ENCODE results near the gene NLGN4X. TPM values are rescaled to one million over a fixed set of nuclear protein-coding genes. Genes with fewer than 3 reads are reported as not detected.

Gene NLGN4X
- total RNA-seq, 1 donor from 2014 or later: 45.0 TPM

DNA sequence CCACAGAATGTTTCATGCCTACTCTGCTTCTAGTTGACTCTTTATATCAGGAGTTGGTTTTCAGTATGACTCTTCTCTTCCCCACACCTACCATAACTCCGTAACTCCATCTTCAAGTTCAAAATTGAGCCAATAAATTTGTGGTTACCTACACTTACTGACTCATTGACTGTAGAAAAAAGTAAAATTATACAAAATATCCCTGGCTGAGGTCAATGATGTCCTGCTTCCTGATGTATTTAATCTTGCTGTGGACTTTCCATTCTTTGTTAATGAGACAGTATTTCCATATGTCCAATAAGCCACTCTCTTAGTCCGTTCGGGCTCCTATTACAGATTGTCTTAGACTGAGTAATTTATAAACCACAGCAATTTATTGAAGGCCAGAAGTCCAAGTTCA, 9.9 kb upstream of the NLGN4X start:
- Mint-ChIP-seq H3K4me1 (ENCODE audit: low read depth) (no peaks in the 10 kb centered on the region), H3K4me3 (ENCODE audit: low read depth) (no peak overlapping the region), H3K27ac (no peak overlapping the region), H3K9me3 (ENCODE audit: low read depth) (no peaks in the 10 kb centered on the region), H3K36me3 (ENCODE audit: insufficient read depth) (no peaks in the 10 kb centered on the region), H3K27me3 (no peaks in the 10 kb centered on the region)
- TF ChIP-seq, protein P1, sequence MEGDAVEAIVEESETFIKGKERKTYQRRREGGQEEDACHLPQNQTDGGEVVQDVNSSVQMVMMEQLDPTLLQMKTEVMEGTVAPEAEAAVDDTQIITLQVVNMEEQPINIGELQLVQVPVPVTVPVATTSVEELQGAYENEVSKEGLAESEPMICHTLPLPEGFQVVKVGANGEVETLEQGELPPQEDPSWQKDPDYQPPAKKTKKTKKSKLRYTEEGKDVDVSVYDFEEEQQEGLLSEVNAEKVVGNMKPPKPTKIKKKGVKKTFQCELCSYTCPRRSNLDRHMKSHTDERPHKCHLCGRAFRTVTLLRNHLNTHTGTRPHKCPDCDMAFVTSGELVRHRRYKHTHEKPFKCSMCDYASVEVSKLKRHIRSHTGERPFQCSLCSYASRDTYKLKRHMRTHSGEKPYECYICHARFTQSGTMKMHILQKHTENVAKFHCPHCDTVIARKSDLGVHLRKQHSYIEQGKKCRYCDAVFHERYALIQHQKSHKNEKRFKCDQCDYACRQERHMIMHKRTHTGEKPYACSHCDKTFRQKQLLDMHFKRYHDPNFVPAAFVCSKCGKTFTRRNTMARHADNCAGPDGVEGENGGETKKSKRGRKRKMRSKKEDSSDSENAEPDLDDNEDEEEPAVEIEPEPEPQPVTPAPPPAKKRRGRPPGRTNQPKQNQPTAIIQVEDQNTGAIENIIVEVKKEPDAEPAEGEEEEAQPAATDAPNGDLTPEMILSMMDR (IDR thresholded peaks at IDR 0.05; ENCODE audit: unreplicated experiment): no peak
- DNase-seq (ENCODE audit: low spot score, unreplicated experiment): no peak

- peaks cover 35% of the 10 kb centered on the region for H3K27me3 Mint-ChIP-seq
- peak overlapping the region; percentile 82 for H3K4me3 Mint-ChIP-seq (ENCODE audit: low read depth)
- no peak overlapping the region for H3K27ac Mint-ChIP-seq
- H3K36me3 Mint-ChIP-seq (ENCODE audit: insufficient read depth): no peaks in the 10 kb centered on the region
- TF ChIP-seq, protein P1 (IDR thresholded peaks at IDR 0.05; ENCODE audit: unreplicated experiment): no peak
- no peaks in the 10 kb centered on the region for H3K9me3 Mint-ChIP-seq (ENCODE audit: low read depth)
- no peak for DNase-seq (ENCODE audit: low spot score, unreplicated experiment)
- peaks cover 23% of the 10 kb centered on the region for H3K4me1 Mint-ChIP-seq (ENCODE audit: low read depth)
Observed at GRCh38 chrX:6227935-6228334, 732 bp downstream of the NLGN4X start.

DNA sequence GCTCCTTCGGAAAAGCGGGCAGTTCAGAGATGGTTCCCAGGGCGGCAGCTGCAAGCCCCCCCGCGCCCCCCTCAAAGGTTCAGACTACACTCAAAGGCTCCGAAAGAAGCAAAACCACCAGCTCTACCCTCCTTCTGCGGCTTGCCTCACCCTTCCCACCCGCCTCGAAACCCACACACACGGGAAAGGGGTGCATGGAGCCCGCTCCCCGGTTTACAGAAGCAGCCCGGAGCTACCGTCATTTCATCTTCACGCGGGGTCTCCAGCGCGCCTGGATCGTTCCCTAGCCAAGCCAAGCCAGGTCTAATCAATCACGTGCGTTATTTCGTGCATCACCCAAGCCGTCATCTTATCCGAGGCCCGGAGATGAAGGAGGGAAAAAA, 1.2 kb downstream of the NLGN4X start:
- TF ChIP-seq, protein P1 (IDR thresholded peaks at IDR 0.05; ENCODE audit: unreplicated experiment): no peak
- Mint-ChIP-seq H3K36me3 (ENCODE audit: insufficient read depth) (no peaks in the 10 kb centered on the region), H3K4me1 (ENCODE audit: low read depth) (peaks cover 23% of the 10 kb centered on the region), H3K9me3 (ENCODE audit: low read depth) (no peaks in the 10 kb centered on the region), H3K27me3 (peaks cover 35% of the 10 kb centered on the region), H3K27ac (peak overlapping the region; percentile 89), H3K4me3 (ENCODE audit: low read depth) (peak overlapping the region; percentile 82)
- no peak for DNase-seq (ENCODE audit: low spot score, unreplicated experiment)

DNA sequence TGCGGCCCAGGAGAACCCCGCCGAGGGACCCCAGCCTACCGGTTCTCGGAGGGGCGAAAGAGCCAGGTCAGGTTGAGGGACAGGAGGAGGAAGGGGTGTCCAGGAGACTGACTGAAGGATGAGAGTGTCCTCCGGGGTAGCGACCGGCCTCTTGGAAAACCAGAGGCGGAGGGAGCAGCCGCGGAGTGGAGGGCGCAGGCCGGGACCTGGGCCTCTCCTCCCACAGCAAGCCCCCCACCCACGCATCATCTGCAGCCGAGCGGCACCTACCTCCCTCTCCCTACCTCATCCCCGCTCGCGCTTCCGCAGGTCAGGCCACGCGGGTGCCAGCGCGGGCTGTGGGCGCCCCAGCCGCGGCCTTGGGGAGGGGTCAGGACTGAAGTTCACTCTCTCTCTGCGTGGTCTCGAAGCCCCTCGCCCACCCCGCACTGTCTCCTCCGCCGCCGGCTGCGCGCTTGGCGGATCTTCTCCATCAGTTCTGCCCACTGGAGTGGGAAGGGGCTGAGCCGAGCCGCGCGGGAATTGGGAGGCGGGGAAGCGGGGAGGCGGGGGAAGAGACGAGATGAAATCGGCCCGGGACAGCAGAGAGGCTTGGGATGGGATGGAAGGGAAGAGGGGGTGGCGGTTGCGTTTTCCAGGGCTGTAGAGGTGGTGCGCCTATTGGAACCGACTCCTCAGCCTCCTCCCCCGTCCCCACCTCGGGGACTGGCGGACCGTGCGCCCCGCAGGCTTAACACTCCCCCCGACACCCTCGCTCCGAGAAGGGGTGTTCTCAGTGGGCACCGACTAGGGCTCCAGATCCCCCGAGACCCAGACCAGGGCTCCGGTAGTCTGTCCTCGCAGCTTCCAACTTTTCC, 1.8 kb downstream of the NLGN4X start:
- Mint-ChIP-seq H3K36me3 (ENCODE audit: insufficient read depth) (no peaks in the 10 kb centered on the region), H3K9me3 (ENCODE audit: low read depth) (no peaks in the 10 kb centered on the region), H3K27me3 (peaks cover 35% of the 10 kb centered on the region), H3K27ac (peak overlapping the region; percentile 89), H3K4me1 (ENCODE audit: low read depth) (peaks cover 23% of the 10 kb centered on the region), H3K4me3 (ENCODE audit: low read depth) (peak overlapping the region; percentile 82)
- DNase-seq (ENCODE audit: low spot score, unreplicated experiment): peak; percentile 32
- TF ChIP-seq, protein P1 (IDR thresholded peaks at IDR 0.05; ENCODE audit: unreplicated experiment): no peak

DNA sequence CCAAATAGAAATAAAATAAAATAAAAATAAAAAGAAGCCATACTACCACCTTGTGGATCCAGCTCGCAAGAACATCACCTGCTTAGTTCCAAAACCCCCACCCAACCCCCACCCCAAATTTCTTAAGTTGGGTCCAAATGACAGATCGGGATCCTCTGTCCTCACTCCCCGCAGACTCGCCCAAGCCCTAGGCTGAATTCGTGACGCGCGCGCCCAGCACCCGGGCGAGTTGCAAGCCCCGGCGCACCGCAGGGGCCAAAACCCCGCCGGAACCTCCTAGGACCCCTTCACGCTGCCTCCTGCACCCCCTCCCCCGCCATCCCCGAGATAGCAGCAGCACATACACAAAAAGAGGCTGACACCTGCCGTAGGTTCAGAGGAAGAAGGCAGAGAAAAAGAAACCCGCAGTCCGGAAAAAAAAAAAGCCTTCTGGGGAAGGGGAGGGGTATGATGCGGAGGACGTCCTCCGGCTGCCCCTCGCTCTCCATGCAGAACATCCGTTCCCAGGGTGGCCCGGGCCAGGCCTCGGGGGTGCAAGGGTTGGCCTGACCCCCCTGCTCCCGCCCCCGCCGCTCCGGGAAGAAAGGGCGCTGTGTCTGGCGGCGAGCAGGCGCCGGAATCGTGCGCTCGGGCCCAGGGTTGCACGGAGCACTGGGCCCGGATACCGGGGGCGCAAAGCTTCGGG, 2.6 kb downstream of the NLGN4X start:
- peaks cover 23% of the 10 kb centered on the region for H3K4me1 Mint-ChIP-seq (ENCODE audit: low read depth)
- no peaks in the 10 kb centered on the region for H3K9me3 Mint-ChIP-seq (ENCODE audit: low read depth)
- DNase-seq (ENCODE audit: low spot score, unreplicated experiment): peak; percentile 33
- H3K36me3 Mint-ChIP-seq (ENCODE audit: insufficient read depth): no peaks in the 10 kb centered on the region
- TF ChIP-seq, protein P1 (IDR thresholded peaks at IDR 0.05; ENCODE audit: unreplicated experiment): peak; percentile 46
- peak overlapping the region; percentile 82 for H3K4me3 Mint-ChIP-seq (ENCODE audit: low read depth)
- H3K27me3 Mint-ChIP-seq: peaks cover 33% of the 10 kb centered on the region
- peak overlapping the region; percentile 95 for H3K27ac Mint-ChIP-seq

Data from progenitor cell of endocrine pancreas (in vitro differentiated cells).